CD4-positive, alpha-beta T cell treated with Interferon alpha-2 for 1 hour (primary cell): Measurements from ENCODE around the gene GSTO1.

ENCODE experiments used
- DNase-seq, 2 donors: peaks; one replicate each; pipeline ENCODE4 v3.0.0-alpha.2; 2020 to 2022

The GSTO1 gene

DNA sequence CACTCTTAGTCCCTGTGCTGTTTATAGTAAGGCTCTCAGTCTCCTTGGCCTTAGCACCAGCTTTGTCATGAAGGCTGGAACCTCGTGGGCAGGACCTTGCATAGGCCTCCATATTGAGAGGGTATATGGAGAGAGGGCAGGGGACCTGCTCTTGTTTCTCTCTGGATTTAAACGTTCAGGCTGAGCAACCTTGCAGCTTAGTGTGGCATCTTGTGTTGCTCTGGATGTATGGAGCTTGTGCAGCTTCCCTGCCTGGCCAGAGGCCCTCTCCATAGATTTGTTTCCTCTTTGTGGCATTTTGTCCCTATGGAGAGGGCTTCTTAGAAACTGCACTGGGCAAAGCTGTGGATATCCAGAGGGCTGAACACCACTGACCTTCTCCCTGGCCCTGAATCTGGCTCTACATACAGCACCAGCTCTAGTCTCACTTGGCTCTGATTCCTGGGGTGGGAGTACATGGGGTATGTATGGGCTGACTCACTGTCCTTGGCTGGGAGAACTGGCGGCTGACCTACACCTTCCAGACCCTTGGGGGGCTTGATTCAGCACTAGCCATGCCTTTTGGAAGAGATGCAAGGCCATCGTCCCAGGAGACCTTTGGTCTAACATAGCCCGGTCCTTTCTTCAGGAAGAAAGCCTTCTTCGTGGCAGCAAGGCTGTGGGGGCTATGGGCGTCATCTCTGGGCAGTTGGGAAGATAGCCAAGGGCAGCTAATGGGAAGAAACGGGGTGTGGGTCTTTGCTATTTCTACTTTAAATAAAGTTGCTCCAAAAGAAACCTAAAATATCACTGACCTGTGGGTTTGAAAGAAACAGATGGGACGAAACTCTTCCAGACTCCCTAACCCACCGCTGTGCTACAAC is 53.1 kb downstream of the GSTO1 start:
- DNase-seq, result no peak

DNA sequence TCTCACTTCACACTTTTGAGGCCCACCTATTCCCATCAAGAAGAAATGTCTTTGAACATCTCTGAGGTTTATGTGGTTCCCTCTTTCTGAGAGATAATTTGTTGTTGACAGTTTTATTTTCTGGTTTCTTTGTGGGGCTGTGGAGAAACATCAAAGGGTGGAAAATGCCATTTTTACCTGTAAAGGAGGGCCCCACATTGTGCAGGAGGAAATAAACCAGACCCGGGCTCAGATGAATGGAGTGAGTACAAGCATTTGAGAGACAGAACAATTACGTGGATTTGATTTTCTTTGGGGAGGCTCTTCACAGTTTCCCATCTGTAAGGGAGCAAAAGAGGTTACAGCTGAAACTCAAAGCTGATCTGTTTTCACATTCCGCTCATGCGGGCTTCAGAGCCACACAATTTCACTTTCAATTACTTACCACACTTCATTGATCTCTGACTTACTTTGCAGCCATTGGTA is 53.8 kb downstream of the GSTO1 start:
- DNase-seq, result peak in 1 of 2 donors; percentile 49

DNA sequence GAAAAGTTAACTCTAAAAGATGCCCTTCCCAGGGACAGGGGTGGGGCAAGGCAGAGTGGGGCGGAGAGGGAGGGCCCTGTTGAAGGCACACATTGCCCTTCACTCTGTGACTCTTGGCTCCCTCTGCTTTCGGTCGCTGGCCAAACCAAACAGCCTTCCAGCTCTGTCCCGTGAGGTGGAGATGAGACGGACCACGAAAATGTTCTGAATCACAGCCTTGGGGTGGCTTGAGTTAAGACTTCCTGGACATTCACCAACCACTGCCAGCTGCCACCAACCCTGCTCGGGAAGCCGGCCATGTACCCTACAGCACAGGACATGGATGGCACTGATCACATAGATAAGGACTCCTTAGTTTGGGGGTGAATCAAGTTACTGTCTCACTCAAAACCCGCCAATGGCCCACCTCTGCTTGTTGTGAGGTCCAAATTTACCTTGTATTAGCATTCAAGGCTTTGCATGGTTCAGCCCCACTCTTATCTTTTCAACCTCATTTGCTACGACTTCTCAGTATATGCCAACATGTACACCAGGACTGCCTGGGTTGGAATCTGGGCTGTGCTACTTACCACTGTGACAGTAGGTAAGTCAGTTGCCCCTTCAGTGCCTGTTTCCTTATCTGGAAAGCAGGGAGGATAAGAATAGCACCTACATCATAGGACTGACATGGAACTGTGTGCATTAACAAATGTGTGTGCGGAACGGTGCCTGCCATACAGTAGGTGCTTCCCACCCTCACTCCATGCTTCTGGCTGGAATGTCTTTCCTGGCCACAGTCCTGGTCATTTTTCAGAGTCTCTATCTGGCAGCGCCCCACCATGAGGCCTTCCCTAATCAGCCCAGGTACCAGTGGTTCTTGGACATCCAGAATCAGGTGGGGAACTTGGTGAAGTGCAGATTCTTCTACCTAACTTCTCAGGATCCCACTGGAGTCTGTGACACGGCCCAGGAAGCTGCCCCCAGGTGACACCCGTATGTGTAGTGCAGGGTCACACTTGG is 55.6 kb downstream of the GSTO1 start:
- no peak for DNase-seq

DNA sequence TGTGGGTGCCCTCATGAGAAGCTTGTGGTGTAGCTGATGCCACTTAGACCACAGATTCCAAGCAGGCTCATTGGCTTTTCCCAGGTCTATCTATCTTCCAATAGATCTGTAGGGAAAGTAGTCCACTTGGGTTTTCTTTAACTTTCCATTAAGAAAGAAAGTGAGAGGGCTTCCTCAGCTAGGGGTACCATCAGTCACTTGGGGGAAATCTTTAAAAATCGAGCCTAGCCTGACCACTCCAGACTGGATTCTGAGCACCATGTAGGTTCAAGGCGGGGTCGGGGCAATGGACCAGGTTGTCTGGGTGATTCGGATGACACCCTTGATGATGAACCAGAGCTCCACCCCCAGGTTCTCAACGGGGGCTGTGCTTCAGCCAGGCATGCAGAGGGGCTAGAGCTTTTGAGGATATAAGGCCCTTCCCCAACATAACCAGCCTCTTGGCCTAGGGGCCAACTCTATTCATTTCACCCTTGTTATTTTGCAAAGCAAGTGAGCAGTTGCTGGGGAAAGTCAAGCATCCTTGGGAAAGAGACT is 56.6 kb downstream of the GSTO1 start:
- no peak for DNase-seq

DNA sequence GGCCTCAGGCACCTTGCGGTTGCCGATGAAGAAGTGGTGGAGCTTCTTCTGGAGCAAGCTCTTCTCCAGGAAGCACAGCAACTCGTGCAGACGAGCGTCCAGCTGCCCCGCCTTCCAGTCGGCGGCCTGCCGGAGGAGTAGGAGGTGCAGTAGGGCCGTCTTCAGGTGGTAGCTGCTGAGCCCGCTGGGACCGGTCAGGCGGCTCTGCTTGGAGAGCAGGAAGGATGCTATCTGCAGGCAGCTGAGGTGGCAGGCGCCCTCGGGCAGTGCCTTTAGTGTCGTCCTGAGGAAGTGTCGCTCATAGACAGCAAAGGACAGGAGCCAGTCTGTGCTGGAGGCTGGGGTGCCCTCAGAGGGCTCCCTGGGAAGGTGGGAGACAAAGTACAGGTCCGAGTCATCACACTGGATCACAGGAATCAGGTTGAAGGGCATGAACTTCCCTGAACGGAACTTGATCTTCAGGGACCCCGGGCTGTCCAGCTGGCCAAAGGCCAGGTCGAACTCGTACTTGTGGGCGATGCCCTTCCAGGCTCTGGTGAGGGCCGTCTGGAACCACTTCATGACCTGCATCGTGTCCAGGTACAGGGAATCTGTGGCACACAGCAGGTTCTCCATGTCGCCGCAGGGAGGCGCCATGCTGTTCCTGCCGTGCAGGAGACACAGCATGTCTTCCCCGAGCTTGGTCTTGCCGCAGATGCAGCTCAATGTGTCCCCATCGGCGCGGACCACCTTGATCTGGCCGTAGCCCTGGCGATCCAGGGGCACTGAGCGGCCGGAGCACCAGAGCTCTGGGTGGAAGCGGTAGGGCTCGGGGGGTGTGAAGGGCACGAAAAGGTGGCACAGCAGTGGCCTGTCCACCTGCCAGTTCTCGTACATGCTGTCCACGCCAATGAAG is 60.1 kb downstream of the GSTO1 start:
- DNase-seq, result no peak

DNA sequence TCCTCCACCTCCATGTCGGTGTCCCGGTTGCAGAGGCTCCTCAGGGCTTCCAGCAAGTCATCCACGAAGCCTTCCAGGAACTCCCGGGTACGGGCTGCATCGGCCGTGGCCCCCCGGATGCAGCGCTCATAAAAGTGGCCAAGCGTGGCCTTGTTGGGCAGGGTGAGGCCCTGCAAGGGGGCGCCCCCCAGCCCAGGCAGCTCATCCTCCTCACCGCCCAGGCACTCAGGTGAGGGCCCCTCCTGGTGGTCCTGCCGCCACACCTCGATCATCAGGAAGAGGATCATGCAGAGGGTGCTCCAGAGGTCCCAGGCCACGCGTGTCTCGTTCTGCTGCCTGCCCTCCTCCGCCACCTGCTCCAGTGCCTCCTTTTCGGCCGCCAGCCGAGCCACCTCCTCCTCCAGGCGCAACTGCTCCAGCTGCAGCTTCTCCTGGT is 60.8 kb downstream of the GSTO1 start:
- no peak for DNase-seq

DNA sequence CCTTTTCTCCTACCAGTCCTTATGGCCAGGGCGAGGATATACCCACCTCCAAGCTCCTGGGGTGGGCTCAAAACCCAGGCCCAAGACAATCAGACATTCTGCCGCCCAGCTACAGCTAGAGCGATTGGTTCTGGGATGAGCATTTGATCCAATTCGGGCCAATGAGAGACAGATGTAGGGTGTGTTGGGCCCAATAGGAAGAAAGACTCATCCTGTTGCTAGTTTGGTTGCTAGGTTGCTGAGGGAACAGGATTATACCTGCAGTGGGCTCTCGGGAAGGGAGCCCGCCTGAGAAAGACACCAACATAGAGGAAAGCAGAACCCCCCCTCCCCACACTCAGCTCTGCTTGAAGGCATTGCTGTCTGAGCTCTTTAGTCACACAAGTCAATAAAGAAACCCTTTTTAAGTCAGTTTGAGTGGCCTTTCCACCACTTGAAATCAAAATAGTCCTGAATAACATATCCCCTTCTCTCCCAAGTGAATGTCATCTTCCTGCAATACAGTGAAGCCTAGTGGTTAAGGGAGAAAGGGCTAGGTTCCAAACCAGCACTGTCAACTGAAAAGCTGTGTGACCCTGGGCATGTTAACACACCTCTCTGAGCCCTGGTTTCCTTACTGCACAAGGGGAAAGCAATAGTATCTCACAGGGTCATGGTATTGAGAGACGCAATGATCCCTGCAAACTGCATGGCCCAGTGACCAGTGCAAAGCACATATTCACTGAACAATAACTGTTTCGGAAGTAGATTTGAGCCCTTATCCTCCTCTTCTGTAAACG is 61.8 kb downstream of the GSTO1 start:
- DNase-seq, result no peak
